ENCODE data around the gene SERGEF.

Gene SERGEF

DNA sequence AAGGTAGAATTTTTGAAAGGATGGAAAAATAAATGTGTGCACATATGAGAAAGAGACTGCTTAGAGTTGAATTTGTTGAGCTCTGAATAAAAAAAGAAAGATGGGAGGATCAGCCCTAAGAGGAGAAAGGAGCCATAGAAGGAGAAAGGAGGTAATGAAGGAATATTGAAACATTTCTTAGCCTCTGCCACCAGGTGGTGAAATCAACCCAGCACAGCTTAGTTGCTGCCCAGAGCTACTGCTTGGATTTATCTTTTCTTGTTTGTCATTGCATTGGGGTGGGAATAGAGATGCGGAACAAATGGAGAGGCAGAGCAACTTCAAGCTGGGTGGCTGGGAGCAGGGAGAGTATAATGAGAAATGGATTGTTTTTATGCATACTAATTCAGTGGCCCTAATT lies 80.4 kb downstream of the SERGEF start:
- H3K9me3 ChIP-seq (ENCODE audit: severe bottlenecking) = no peaks in the 10 kb centered on the region
- H3K36me3 ChIP-seq (ENCODE audit: low read depth) = no peaks in the 10 kb centered on the region; the same call in none of the 2 replicates
- no peak for DNase-seq (ENCODE audit: low spot score)
- no peaks in the 10 kb centered on the region for H3K4me1 ChIP-seq (ENCODE audit: insufficient read depth, poor library complexity, severe bottlenecking)
- ATAC-seq (ENCODE audit: low read depth) = no peak
- H3K27ac ChIP-seq (ENCODE audit: poor library complexity, severe bottlenecking) = no peak overlapping the region
- H3K4me3 ChIP-seq (ENCODE audit: severe bottlenecking) = no peak overlapping the region
- H3K27me3 ChIP-seq (ENCODE audit: insufficient read depth, poor library complexity, severe bottlenecking) = no peaks in the 10 kb centered on the region
- TF ChIP-seq, protein P1, sequence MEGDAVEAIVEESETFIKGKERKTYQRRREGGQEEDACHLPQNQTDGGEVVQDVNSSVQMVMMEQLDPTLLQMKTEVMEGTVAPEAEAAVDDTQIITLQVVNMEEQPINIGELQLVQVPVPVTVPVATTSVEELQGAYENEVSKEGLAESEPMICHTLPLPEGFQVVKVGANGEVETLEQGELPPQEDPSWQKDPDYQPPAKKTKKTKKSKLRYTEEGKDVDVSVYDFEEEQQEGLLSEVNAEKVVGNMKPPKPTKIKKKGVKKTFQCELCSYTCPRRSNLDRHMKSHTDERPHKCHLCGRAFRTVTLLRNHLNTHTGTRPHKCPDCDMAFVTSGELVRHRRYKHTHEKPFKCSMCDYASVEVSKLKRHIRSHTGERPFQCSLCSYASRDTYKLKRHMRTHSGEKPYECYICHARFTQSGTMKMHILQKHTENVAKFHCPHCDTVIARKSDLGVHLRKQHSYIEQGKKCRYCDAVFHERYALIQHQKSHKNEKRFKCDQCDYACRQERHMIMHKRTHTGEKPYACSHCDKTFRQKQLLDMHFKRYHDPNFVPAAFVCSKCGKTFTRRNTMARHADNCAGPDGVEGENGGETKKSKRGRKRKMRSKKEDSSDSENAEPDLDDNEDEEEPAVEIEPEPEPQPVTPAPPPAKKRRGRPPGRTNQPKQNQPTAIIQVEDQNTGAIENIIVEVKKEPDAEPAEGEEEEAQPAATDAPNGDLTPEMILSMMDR (IDR thresholded peaks at IDR 0.05; ENCODE audit: poor library complexity, severe bottlenecking) = no peak

DNA sequence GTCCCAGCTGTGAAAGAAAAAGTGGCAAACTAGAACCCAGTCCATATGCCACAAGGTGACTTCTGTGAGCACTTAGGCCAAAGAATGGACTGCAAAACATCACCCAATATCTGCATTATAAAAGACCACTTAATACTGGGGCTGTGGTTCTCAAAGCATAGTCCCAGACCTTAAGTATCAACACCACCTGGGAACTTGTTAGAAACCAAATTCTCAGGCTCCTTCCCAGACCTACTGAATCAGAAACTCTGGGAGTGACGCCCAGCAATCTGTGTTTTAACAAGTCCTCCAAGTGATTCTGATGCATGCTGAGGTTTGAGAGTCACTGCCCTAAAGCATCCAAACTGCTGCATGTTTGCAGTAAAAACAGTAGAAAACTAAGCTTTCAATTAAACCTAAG lies 81.3 kb downstream of the SERGEF start:
- Histone ChIP-seq H3K27ac (ENCODE audit: poor library complexity, severe bottlenecking) (no peak overlapping the region), H3K4me3 (ENCODE audit: severe bottlenecking) (no peak overlapping the region), H3K36me3 (ENCODE audit: low read depth) (no peaks in the 10 kb centered on the region; the same call in none of the 2 replicates), H3K4me1 (ENCODE audit: insufficient read depth, poor library complexity, severe bottlenecking) (no peaks in the 10 kb centered on the region), H3K9me3 (ENCODE audit: severe bottlenecking) (no peaks in the 10 kb centered on the region), H3K27me3 (ENCODE audit: insufficient read depth, poor library complexity, severe bottlenecking) (no peaks in the 10 kb centered on the region)
- ATAC-seq (ENCODE audit: low read depth) = no peak
- DNase-seq (ENCODE audit: low spot score) = no peak
- TF ChIP-seq, protein P1 (IDR thresholded peaks at IDR 0.05; ENCODE audit: poor library complexity, severe bottlenecking) = no peak

DNA sequence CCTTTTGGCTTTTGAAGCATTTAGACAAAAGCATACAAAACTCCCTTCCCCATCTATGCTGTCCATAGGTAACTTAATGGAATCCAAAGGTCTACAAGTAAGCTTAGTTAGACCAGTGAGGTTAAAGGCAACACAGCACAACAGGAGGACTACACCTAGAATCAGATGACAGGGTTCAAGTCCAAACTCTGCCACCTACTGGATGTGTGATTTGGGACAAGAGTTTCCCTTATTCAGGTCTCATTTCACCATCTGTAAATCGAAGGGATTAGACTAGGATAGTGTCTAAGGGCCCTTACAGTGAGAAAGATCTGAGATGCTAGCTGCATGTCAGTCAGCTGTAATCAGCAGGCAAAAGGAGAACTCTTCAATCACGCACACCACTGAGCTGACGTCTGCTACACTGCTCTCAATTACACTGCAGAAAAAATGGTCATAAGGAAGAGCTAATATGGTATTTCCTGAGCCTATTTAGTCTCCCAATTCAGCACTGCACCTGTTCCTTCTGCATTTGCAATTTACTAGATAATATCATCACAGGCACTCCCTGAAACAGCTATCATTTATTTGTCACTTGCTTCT lies 82.2 kb downstream of the SERGEF start:
- no peak for ATAC-seq (ENCODE audit: low read depth)
- Histone ChIP-seq H3K27ac (ENCODE audit: poor library complexity, severe bottlenecking) (no peak overlapping the region), H3K4me3 (ENCODE audit: severe bottlenecking) (no peak overlapping the region), H3K36me3 (ENCODE audit: low read depth) (no peaks in the 10 kb centered on the region; the same call in none of the 2 replicates), H3K9me3 (ENCODE audit: severe bottlenecking) (no peaks in the 10 kb centered on the region), H3K4me1 (ENCODE audit: insufficient read depth, poor library complexity, severe bottlenecking) (no peaks in the 10 kb centered on the region), H3K27me3 (ENCODE audit: insufficient read depth, poor library complexity, severe bottlenecking) (no peaks in the 10 kb centered on the region)
- DNase-seq (ENCODE audit: low spot score) = no peak
- TF ChIP-seq, protein P1 (IDR thresholded peaks at IDR 0.05; ENCODE audit: poor library complexity, severe bottlenecking) = no peak

DNA sequence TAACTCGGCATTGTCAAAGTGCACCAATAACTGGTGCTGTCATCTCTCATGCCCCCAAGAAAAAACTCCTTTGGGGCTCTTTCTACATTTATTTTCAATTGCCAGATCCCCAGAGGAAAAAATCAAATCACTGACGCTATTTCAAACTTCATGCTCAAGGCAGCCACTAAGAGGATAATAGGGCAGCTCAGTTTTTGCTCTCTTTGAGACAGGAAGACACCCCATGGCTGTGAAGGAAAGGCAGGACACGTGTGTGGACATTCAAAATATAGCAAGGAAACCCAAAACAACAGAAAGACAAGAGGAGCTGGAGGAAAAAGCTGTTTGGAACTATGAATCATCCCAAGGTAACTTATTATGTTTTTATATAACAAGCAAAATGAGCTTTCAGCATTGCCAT lies 83.7 kb downstream of the SERGEF start:
- Histone ChIP-seq H3K27me3 (ENCODE audit: insufficient read depth, poor library complexity, severe bottlenecking) (no peaks in the 10 kb centered on the region), H3K4me3 (ENCODE audit: severe bottlenecking) (no peak overlapping the region), H3K36me3 (ENCODE audit: low read depth) (no peaks in the 10 kb centered on the region; the same call in none of the 2 replicates), H3K9me3 (ENCODE audit: severe bottlenecking) (no peaks in the 10 kb centered on the region), H3K4me1 (ENCODE audit: insufficient read depth, poor library complexity, severe bottlenecking) (no peaks in the 10 kb centered on the region), H3K27ac (ENCODE audit: poor library complexity, severe bottlenecking) (no peak overlapping the region)
- no peak for ATAC-seq (ENCODE audit: low read depth)
- no peak for DNase-seq (ENCODE audit: low spot score)
- TF ChIP-seq, protein P1 (IDR thresholded peaks at IDR 0.05; ENCODE audit: poor library complexity, severe bottlenecking) = no peak

DNA sequence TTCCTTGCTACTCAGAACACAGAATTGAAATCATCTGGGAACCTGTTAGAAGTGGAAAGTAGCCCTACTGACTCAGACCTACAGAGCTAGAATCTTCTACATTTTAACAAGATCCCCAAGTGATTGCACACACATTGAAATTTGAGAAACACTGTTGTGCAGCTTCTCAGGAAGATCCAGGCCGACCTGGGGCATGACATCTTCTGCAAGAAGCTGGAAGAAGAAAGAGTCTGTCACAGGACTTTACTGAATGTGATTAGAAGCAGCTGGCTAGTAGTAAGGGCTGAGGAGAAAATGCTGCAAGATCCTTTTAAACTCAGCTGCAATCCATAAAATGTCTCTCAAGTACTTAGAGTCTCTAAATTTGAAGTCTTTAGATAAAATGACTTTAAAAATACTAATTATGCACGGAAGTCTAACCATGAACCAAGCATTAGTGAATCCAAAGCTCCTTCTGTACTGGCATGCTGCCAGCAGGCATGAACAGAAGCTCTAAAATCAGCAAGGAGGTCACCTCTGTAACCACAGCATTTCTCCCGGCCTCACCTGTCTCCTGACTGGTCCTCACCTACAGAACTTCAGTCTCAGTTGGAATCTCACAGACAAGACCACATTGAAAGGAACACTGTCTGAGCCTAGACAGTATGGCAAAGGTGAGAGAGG lies 85.0 kb downstream of the SERGEF start:
- Histone ChIP-seq H3K27ac (ENCODE audit: poor library complexity, severe bottlenecking) (no peak overlapping the region), H3K4me3 (ENCODE audit: severe bottlenecking) (no peak overlapping the region), H3K27me3 (ENCODE audit: insufficient read depth, poor library complexity, severe bottlenecking) (no peaks in the 10 kb centered on the region), H3K4me1 (ENCODE audit: insufficient read depth, poor library complexity, severe bottlenecking) (no peaks in the 10 kb centered on the region), H3K36me3 (ENCODE audit: low read depth) (no peaks in the 10 kb centered on the region; the same call in none of the 2 replicates), H3K9me3 (ENCODE audit: severe bottlenecking) (no peaks in the 10 kb centered on the region)
- ATAC-seq (ENCODE audit: low read depth) (no peak), DNase-seq (ENCODE audit: low spot score) (no peak)
- TF ChIP-seq, protein P1 (IDR thresholded peaks at IDR 0.05; ENCODE audit: poor library complexity, severe bottlenecking) = no peak
